Hepatocyte (in vitro differentiated cells): Measurements from ENCODE around the gene MAP3K20. TPM values are rescaled to one million over a fixed set of nuclear protein-coding genes. Genes with fewer than 3 reads are reported as not detected.

Experiments used
- DNase-seq: peaks from one replicate; pipeline ENCODE4 v3.0.0-alpha.2; 2016; ENCODE audit warnings: low spot score
- H2AFZ ChIP-seq: fragments of 200-600 bp; sonication (generic); 2 replicates; pipeline ENCODE4 v1.6.0; 2016; ENCODE audit warnings: antibody characterized with exemption, mild to moderate bottlenecking
- H3K27ac ChIP-seq: fragments of 200-600 bp; sonication (generic); 2 replicates; pipeline ENCODE4 v1.5.1; 2016; ENCODE audit warnings: mild to moderate bottlenecking
- H3K27me3 ChIP-seq: fragments of 200-600 bp; sonication (generic); 2 replicates; pipeline ENCODE4 v1.6.1; 2016
- H3K36me3 ChIP-seq: fragments of 200-600 bp; sonication (generic); replicated peaks from 2 replicates; pipeline ENCODE4 v1.5.1; 2016; ENCODE audit warnings: low read depth; ENCODE audit not compliant: insufficient read depth
- H3K4me1 ChIP-seq: fragments of 200-600 bp; sonication (generic); 2 replicates; pipeline ENCODE4 v1.5.1; 2016; ENCODE audit warnings: mild to moderate bottlenecking, moderate library complexity; ENCODE audit not compliant: insufficient read depth
- H3K4me2 ChIP-seq: fragments of 200-600 bp; sonication (generic); 2 replicates; pipeline ENCODE4 v1.6.0; 2016
- H3K4me3 ChIP-seq: fragments of 200-600 bp; sonication (generic); 2 replicates; pipeline ENCODE4 v1.5.1; 2016; ENCODE audit warnings: mild to moderate bottlenecking
- H3K79me2 ChIP-seq: fragments of 200-600 bp; sonication (generic); 2 replicates; pipeline ENCODE4 v1.6.0; 2017; ENCODE audit warnings: mild to moderate bottlenecking
- H3K9me2 ChIP-seq: fragments of 200-600 bp; sonication (generic); replicated peaks from 2 replicates; pipeline ENCODE4 v1.6.0; 2017; ENCODE audit warnings: mild to moderate bottlenecking; ENCODE audit not compliant: insufficient read depth
- H3K9me3 ChIP-seq: fragments of 200-600 bp; sonication (generic); 2 replicates; pipeline ENCODE4 v1.5.1; 2016; ENCODE audit warnings: low read depth, mild to moderate bottlenecking
- H4K20me1 ChIP-seq: fragments of 200-600 bp; sonication (generic); 2 replicates; pipeline ENCODE4 v1.6.0; 2016; ENCODE audit warnings: mild to moderate bottlenecking; ENCODE audit not compliant: insufficient read depth, poor library complexity, severe bottlenecking
- EZH2 ChIP-seq: fragments of 200-600 bp; sonication (generic); IDR thresholded peaks from 2 replicates; pipeline ENCODE4 v1.6.1; 2016; ENCODE audit warnings: antibody characterized with exemption, mild to moderate bottlenecking, borderline replicate concordance
- EZH2phosphoT487 ChIP-seq: fragments of 200-600 bp; sonication (generic); IDR thresholded peaks from one replicate; pipeline ENCODE4 v1.6.1; 2018; ENCODE audit warnings: antibody characterized with exemption, mild to moderate bottlenecking, low read depth, moderate library complexity; ENCODE audit not compliant: unreplicated experiment, severe bottlenecking
- WGBS: methylation state at CpG from one replicate; pipeline ENCODE4 v1.1.6; 2016; ENCODE audit warnings: low lambda C conversion rate; ENCODE audit errors: missing lambda C conversion rate; 5-methylcytosine and 5-hydroxymethylcytosine counted together
- polyA plus RNA-seq: library from polyadenylated mRNA; unstranded; fragments of >200 nt; fragmentation: Nextera tagmentation; extraction: Ambion mirVana; gene quantifications from 2 replicates; pipeline ENCODE4 v1.2.1, GENCODE V29; 2016
- total RNA-seq: library from RNA; depleted of rRNA; stranded (reverse); fragments of >200 nt; gene quantifications from 2 replicates; pipeline ENCODE4 v1.2.3, GENCODE V29; 2014
- TF ChIP-seq, protein P1 (sequence below): fragments of 200-600 bp; sonication (generic); IDR thresholded peaks from 2 replicates; pipeline ENCODE4 v1.5.1; 2016; ENCODE audit warnings: antibody characterized with exemption, mild to moderate bottlenecking; ENCODE audit not compliant: poor library complexity

The MAP3K20 gene
- total and polyA plus RNA-seq, 2 experiments from 2014 or later = 16.5 to 23.3 TPM

DNA sequence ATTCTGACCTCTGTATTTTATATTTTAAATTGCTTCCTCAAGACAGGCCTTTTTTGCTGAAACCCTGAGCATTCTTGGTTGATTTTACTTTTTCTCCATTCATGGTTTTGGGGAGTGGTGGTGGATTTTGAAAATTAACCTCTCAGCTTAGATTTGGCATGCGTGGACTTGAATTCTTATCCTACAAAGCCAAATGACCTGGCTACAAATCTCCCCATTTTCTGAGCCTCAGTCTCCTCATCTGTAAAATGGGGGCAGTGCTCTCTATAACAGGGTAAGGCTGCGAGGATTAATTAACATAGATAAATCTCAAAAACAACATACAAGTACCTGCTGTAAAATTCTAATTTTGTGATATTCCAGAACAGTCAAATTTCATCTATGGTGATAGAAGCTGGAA lies 175.6 kb downstream of the MAP3K20 start:
- H2AFZ ChIP-seq = no peak overlapping the region
- H3K27me3 ChIP-seq = no peaks in the 10 kb centered on the region
- no peaks in the 10 kb centered on the region for H3K36me3 ChIP-seq
- 90% methylated on average over 2 of the region's 2 CpGs for WGBS
- no peaks in the 10 kb centered on the region for H3K9me3 ChIP-seq
- no peak overlapping the region for H3K27ac ChIP-seq
- no peaks in the 10 kb centered on the region for H3K79me2 ChIP-seq
- DNase-seq = no peak
- H4K20me1 ChIP-seq = no peaks in the 10 kb centered on the region
- H3K4me3 ChIP-seq = no peak overlapping the region
- TF ChIP-seq EZH2 (no peak), EZH2phosphoT487 (no peak)
- TF ChIP-seq, protein P1, sequence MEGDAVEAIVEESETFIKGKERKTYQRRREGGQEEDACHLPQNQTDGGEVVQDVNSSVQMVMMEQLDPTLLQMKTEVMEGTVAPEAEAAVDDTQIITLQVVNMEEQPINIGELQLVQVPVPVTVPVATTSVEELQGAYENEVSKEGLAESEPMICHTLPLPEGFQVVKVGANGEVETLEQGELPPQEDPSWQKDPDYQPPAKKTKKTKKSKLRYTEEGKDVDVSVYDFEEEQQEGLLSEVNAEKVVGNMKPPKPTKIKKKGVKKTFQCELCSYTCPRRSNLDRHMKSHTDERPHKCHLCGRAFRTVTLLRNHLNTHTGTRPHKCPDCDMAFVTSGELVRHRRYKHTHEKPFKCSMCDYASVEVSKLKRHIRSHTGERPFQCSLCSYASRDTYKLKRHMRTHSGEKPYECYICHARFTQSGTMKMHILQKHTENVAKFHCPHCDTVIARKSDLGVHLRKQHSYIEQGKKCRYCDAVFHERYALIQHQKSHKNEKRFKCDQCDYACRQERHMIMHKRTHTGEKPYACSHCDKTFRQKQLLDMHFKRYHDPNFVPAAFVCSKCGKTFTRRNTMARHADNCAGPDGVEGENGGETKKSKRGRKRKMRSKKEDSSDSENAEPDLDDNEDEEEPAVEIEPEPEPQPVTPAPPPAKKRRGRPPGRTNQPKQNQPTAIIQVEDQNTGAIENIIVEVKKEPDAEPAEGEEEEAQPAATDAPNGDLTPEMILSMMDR = no peak
- H3K4me2 ChIP-seq = no peak overlapping the region
- no peaks in the 10 kb centered on the region for H3K4me1 ChIP-seq
- H3K9me2 ChIP-seq = no peaks in the 10 kb centered on the region

DNA sequence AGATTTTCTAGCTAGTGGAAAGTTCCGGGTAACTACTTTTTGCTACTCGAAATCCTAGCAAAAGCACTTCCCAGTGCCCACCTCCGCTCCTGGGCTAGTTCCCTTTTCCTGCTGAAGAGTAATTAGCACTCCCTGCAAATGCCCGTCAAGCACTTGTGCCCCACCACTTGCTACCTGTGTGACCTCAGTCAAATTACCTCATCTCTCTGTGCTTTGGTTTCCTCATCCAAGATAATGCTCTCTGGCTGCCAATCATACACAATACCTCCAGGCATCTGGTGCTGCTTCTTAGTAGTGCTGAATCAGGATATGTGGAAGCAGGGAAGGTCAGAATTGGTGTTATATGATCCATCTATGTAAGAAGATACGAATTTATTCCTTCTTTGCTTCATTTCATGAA lies 176.9 kb downstream of the MAP3K20 start:
- H3K4me3 ChIP-seq = no peak overlapping the region
- H3K79me2 ChIP-seq = no peaks in the 10 kb centered on the region
- no peak overlapping the region for H3K4me2 ChIP-seq
- no peaks in the 10 kb centered on the region for H3K4me1 ChIP-seq
- H3K9me2 ChIP-seq = no peaks in the 10 kb centered on the region
- H3K27me3 ChIP-seq = no peaks in the 10 kb centered on the region
- no peaks in the 10 kb centered on the region for H3K9me3 ChIP-seq
- 95% methylated on average over 5 of the region's 5 CpGs for WGBS
- H3K27ac ChIP-seq = no peak overlapping the region
- no peak overlapping the region for H2AFZ ChIP-seq
- H4K20me1 ChIP-seq = no peaks in the 10 kb centered on the region
- H3K36me3 ChIP-seq = no peaks in the 10 kb centered on the region
- TF ChIP-seq, protein P1 = no peak
- TF ChIP-seq EZH2phosphoT487 = no peak
- no peak for TF ChIP-seq EZH2
- no peak for DNase-seq

DNA sequence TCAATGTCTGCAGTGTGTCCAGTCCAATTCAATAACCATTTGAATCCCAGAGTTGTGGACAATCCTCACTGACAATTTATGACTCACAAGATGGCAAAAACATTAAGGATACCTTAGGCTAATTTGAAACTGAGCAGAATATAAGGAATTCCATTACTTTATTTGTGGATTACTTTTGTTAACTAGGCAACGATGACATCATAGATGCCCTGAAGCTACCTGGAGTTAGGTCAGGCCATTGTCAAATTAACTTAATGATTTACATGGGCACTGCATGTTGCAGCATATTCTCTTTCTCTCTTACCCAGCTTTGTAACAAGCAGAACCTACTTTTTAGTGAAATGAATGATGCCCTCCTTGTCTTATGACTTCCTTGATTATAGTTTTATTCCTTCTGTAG lies 179.0 kb downstream of the MAP3K20 start:
- no peak for DNase-seq

More for the DNA sequence above, 179.0 kb downstream of the MAP3K20 start:
- WGBS = 89% methylated on average over 1 of the region's 1 CpG
- Histone ChIP-seq H3K9me3 (no peaks in the 10 kb centered on the region), H3K79me2 (no peaks in the 10 kb centered on the region), H3K27ac (no peak overlapping the region), H3K4me3 (no peak overlapping the region), H3K36me3 (peaks cover 6% of the 10 kb centered on the region), H4K20me1 (no peaks in the 10 kb centered on the region), H3K27me3 (no peaks in the 10 kb centered on the region), H3K4me1 (no peaks in the 10 kb centered on the region), H3K9me2 (no peaks in the 10 kb centered on the region), H3K4me2 (no peak overlapping the region), H2AFZ (no peak overlapping the region)
- TF ChIP-seq, protein P1 = no peak
- TF ChIP-seq EZH2 = no peak
- TF ChIP-seq EZH2phosphoT487 = no peak
